Ramos (cell line): ENCODE data around the gene CPXM2.
"Not testable (repeated sequence)": the region's sequence is repeated elsewhere in the genome, so short reads cannot be mapped to it uniquely, and the experiment has no call there.

ENCODE experiments used
- in situ Hi-C: fragments of 300-500 bp; cut with MboI; formaldehyde crosslinking; loops from one replicate; pipeline ENCODE4 v1.14.3; 2022; ENCODE audit warnings: low sequenced_read_pairs; ENCODE audit not compliant: unreplicated experiment

CPXM2 gene

GRCh38 chr10:123751342-123752134 is 140.1 kb downstream of the CPXM2 start:
- in situ Hi-C loops = no loop called here

GRCh38 chr10:123750901-123751300 is 140.7 kb downstream of the CPXM2 start:
- in situ Hi-C loops = no loop called here

GRCh38 chr10:123748711-123749110 is 142.9 kb downstream of the CPXM2 start:
- in situ Hi-C loops = no loop called here

GRCh38 chr10:123747426-123747825 is 144.2 kb downstream of the CPXM2 start:
- in situ Hi-C loops = no loop called here

- in situ Hi-C loops = no loop called here
Measured at GRCh38 chr10:123746942-123747341, 144.7 kb downstream of the CPXM2 start.

GRCh38 chr10:123746520-123746919 is 145.1 kb downstream of the CPXM2 start:
- in situ Hi-C loops = no loop called here

- in situ Hi-C loops = no loop called here
Measured at GRCh38 chr10:123746061-123746460, 145.5 kb downstream of the CPXM2 start.

GRCh38 chr10:123744224-123744536 is 147.4 kb downstream of the CPXM2 start:
- in situ Hi-C loops = no loop called here

GRCh38 chr10:123743441-123744223 is 148.0 kb downstream of the CPXM2 start:
- in situ Hi-C loops = no loop called here

GRCh38 chr10:123742751-123743440 is 148.7 kb downstream of the CPXM2 start:
- in situ Hi-C loops = no loop called here

- in situ Hi-C loops = no loop called here
Measured at GRCh38 chr10:123741711-123742110, 149.9 kb downstream of the CPXM2 start.

- in situ Hi-C loops = no loop called here
Measured at GRCh38 chr10:123741146-123741545, 150.5 kb downstream of the CPXM2 start.

GRCh38 chr10:123736917-123737316 is 154.7 kb downstream of the CPXM2 start:
- in situ Hi-C loops = not testable (repeated sequence)

GRCh38 chr10:123729523-123729922 is 162.1 kb downstream of the CPXM2 start:
- in situ Hi-C loops = no loop called here

GRCh38 chr10:123726836-123727235 is 164.8 kb downstream of the CPXM2 start:
- in situ Hi-C loops = no loop called here

- in situ Hi-C loops = no loop called here
Measured at GRCh38 chr10:123726381-123726780, 165.2 kb downstream of the CPXM2 start.

GRCh38 chr10:123724747-123725146 is 166.9 kb downstream of the CPXM2 start:
- in situ Hi-C loops = no loop called here

GRCh38 chr10:123722351-123722750 is 169.3 kb downstream of the CPXM2 start:
- in situ Hi-C loops = no loop called here

- in situ Hi-C loops = no loop called here
Measured at GRCh38 chr10:123721441-123722049, 170.1 kb downstream of the CPXM2 start.

GRCh38 chr10:123720536-123720935 is 171.1 kb downstream of the CPXM2 start:
- in situ Hi-C loops = no loop called here
